Liver (tissue), 9 donors: ENCODE data around the gene RNLS. TPM values are rescaled to one million over a fixed set of nuclear protein-coding genes. Genes with fewer than 3 reads are reported as not detected.

ENCODE experiments used
- DNase-seq: peaks from one replicate; pipeline ENCODE4 v3.0.0-alpha.2; 2017; ENCODE audit warnings: low spot score
- H3K27ac ChIP-seq, 2 donors: one replicate each; pipeline ENCODE4 v1.7.0; 2013; ENCODE audit warnings: inconsistent platforms in 2 of 2, low read length in 2 of 2, control low read depth in 1 of 2, low read depth in 1 of 2, mild to moderate bottlenecking in 1 of 2
- H3K27me3 ChIP-seq, 4 donors: one replicate each; pipeline versions ENCODE4 v1.6.1 to v1.7.0; 2013; ENCODE audit warnings: low read length in 3 of 4, inconsistent platforms in 1 of 4, mild to moderate bottlenecking in 1 of 4, moderate library complexity in 1 of 4; ENCODE audit not compliant: control insufficient read depth in 4 of 4, insufficient read depth in 4 of 4
- H3K36me3 ChIP-seq, 4 donors: one replicate each; pipeline versions ENCODE4 v1.6.1 to v1.7.0; 2013; ENCODE audit warnings: low read length in 3 of 4, mild to moderate bottlenecking in 3 of 4, low read depth in 1 of 4, moderate library complexity in 1 of 4; ENCODE audit not compliant: control insufficient read depth in 4 of 4, insufficient read depth in 3 of 4
- H3K4me1 ChIP-seq, 4 donors: one replicate each; pipeline versions ENCODE4 v1.6.1 to v1.7.0; 2013; ENCODE audit warnings: low read length in 3 of 4, mild to moderate bottlenecking in 3 of 4, moderate library complexity in 1 of 4; ENCODE audit not compliant: control insufficient read depth in 4 of 4, insufficient read depth in 4 of 4
- H3K4me3 ChIP-seq, 3 donors: one replicate each; pipeline versions ENCODE4 v1.6.1 to v1.7.0; 2013; ENCODE audit warnings: low read length in 3 of 3, control low read depth in 1 of 3, low read depth in 1 of 3, mild to moderate bottlenecking in 1 of 3
- H3K9ac ChIP-seq, 2 donors: one replicate each; pipeline ENCODE4 v1.7.0; 2013; ENCODE audit warnings: low read length in 2 of 2, mild to moderate bottlenecking in 2 of 2, moderate library complexity in 2 of 2, control low read depth in 1 of 2, low read depth in 1 of 2
- H3K9me3 ChIP-seq, 4 donors: one replicate each; pipeline versions ENCODE4 v1.6.1 to v1.7.0; 2013; ENCODE audit warnings: low read length in 3 of 4; ENCODE audit not compliant: control insufficient read depth in 4 of 4
- ATF3 ChIP-seq: IDR thresholded peaks from 2 replicates; pipeline ENCODE4 v1.6.1; 2016; ENCODE audit warnings: antibody characterized with exemption
- CTCF ChIP-seq: fragments of 150-350 bp; IDR thresholded peaks from 2 replicates; pipeline ENCODE4 v1.5.1; 2017; ENCODE audit warnings: improper control_type of control experiment, low read depth, low read length; ENCODE audit not compliant: missing input control
- FOXA2 ChIP-seq: IDR thresholded peaks from 2 replicates; pipeline ENCODE4 v1.6.1; 2016; ENCODE audit warnings: antibody characterized with exemption
- HNF4G ChIP-seq: IDR thresholded peaks from 2 replicates; pipeline ENCODE4 v1.6.1; 2016; ENCODE audit warnings: antibody characterized with exemption
- JUND ChIP-seq, 2 donors: IDR thresholded peaks; 2 replicates each; pipeline ENCODE4 v1.6.1; 2016; ENCODE audit warnings: antibody characterized with exemption in 2 of 2
- RAD21 ChIP-seq, 2 donors: IDR thresholded peaks; 2 replicates each; pipeline ENCODE4 v1.6.1; 2016; ENCODE audit warnings: antibody characterized with exemption in 2 of 2, mild to moderate bottlenecking in 2 of 2
- REST ChIP-seq: IDR thresholded peaks from 2 replicates; pipeline ENCODE4 v1.6.1; 2016; ENCODE audit warnings: antibody characterized with exemption, mild to moderate bottlenecking
- RXRA ChIP-seq, 2 donors: IDR thresholded peaks; 2 replicates each; pipeline ENCODE4 v1.6.1; 2017 to 2018; ENCODE audit warnings: antibody characterized with exemption in 2 of 2, mild to moderate bottlenecking in 1 of 2
- YY1 ChIP-seq: IDR thresholded peaks from 2 replicates; pipeline ENCODE4 v1.6.1; 2016; ENCODE audit warnings: antibody characterized with exemption, mild to moderate bottlenecking
- WGBS: extraction: QIAGEN DNeasy Blood & Tissue Kit; methylation state at CpG from one replicate; pipeline ENCODE4 v1.1.7; 2013; 5-methylcytosine and 5-hydroxymethylcytosine counted together
- polyA plus RNA-seq, 2 donors: library from polyadenylated mRNA; stranded (reverse) in 1 of 2; unstranded in 1 of 2; fragments of 200-250 nt in 1 of 2; fragments of >200 nt in 1 of 2; fragmentation: Nextera tagmentation in 1 of 2; extraction: Ambion mirVana in 1 of 2; gene quantifications; one replicate each; pipeline versions ENCODE4 v1.2.1 to v1.2.3, GENCODE V29; 2013 to 2015
- total RNA-seq, 2 donors: library from RNA; depleted of rRNA; stranded (reverse); fragments of >200 nt; gene quantifications; one replicate each; pipeline ENCODE4 v1.2.3, GENCODE V29; 2014
- donor health status: healthy.
- donor health status: healthy.
- donor health status: healthy.
- donor health status: healthy.
- donor health status: healthy.

Gene RNLS
- total and polyA plus RNA-seq, 4 donors, result 4.1 to 12.4 (median 7.5) TPM

GRCh38 chr10:88319960-88320517, 263.1 kb downstream of the RNLS start (continued):
- TF ChIP-seq ATF3, result no peak

GRCh38 chr10:88318803-88319202, 264.3 kb downstream of the RNLS start:
- H3K4me1 ChIP-seq, result no peaks in the 10 kb centered on the region
- 94% methylated on average over 2 of the region's 2 CpGs for WGBS
- TF ChIP-seq CTCF, result peak; percentile 30
- TF ChIP-seq REST, result no peak
- peak; percentile 47 to 79 for TF ChIP-seq RAD21 (IDR thresholded peaks at IDR 0.05)
- no peak for TF ChIP-seq JUND (IDR thresholded peaks at IDR 0.05)
- no peak for TF ChIP-seq HNF4G
- TF ChIP-seq RXRA (IDR thresholded peaks at IDR 0.05), result no peak
- TF ChIP-seq YY1, result no peak

GRCh38 chr10:88317099-88317498, 266.0 kb downstream of the RNLS start:
- DNase-seq, result no peak
- Histone ChIP-seq H3K27ac (no peak overlapping the region), H3K9ac (no peak overlapping the region), H3K27me3 (no peaks in the 10 kb centered on the region), H3K36me3 (no peaks in the 10 kb centered on the region), H3K4me1 (no peaks in the 10 kb centered on the region), H3K4me3 (no peak overlapping the region), H3K9me3 (peaks cover 1 to 17% (median 8%) of the 10 kb centered on the region in 4 donors)
- TF ChIP-seq REST (no peak), YY1 (no peak), RAD21 (IDR thresholded peaks at IDR 0.05) (no peak), FOXA2 (no peak)

More at GRCh38 chr10:88318803-88319202, 264.3 kb downstream of the RNLS start:
- H3K27me3 ChIP-seq, result no peaks in the 10 kb centered on the region
- peaks cover 1 to 17% (median 8%) of the 10 kb centered on the region in 4 donors for H3K9me3 ChIP-seq
- no peak for DNase-seq
- H3K4me3 ChIP-seq, result peak overlapping the region in 1 of 3 donors; percentile 37
- H3K9ac ChIP-seq, result no peak overlapping the region
- no peak overlapping the region for H3K27ac ChIP-seq
- no peaks in the 10 kb centered on the region for H3K36me3 ChIP-seq
